Liver (tissue), 9 donors: ENCODE results near the gene NUB1. TPM values are rescaled to one million over a fixed set of nuclear protein-coding genes. Genes with fewer than 3 reads are reported as not detected.

ENCODE experiments used
- DNase-seq: peaks from one replicate; pipeline ENCODE4 v3.0.0-alpha.2; 2017; ENCODE audit warnings: low spot score
- H3K27ac ChIP-seq, 2 donors: one replicate each; pipeline ENCODE4 v1.7.0; 2013; ENCODE audit warnings: inconsistent platforms in 2 of 2, low read length in 2 of 2, control low read depth in 1 of 2, low read depth in 1 of 2, mild to moderate bottlenecking in 1 of 2
- H3K27me3 ChIP-seq, 4 donors: one replicate each; pipeline versions ENCODE4 v1.6.1 to v1.7.0; 2013; ENCODE audit warnings: low read length in 3 of 4, inconsistent platforms in 1 of 4, mild to moderate bottlenecking in 1 of 4, moderate library complexity in 1 of 4; ENCODE audit not compliant: control insufficient read depth in 4 of 4, insufficient read depth in 4 of 4
- H3K36me3 ChIP-seq, 4 donors: one replicate each; pipeline versions ENCODE4 v1.6.1 to v1.7.0; 2013; ENCODE audit warnings: low read length in 3 of 4, mild to moderate bottlenecking in 3 of 4, low read depth in 1 of 4, moderate library complexity in 1 of 4; ENCODE audit not compliant: control insufficient read depth in 4 of 4, insufficient read depth in 3 of 4
- H3K4me1 ChIP-seq, 4 donors: one replicate each; pipeline versions ENCODE4 v1.6.1 to v1.7.0; 2013; ENCODE audit warnings: low read length in 3 of 4, mild to moderate bottlenecking in 3 of 4, moderate library complexity in 1 of 4; ENCODE audit not compliant: control insufficient read depth in 4 of 4, insufficient read depth in 4 of 4
- H3K4me3 ChIP-seq, 3 donors: one replicate each; pipeline versions ENCODE4 v1.6.1 to v1.7.0; 2013; ENCODE audit warnings: low read length in 3 of 3, control low read depth in 1 of 3, low read depth in 1 of 3, mild to moderate bottlenecking in 1 of 3
- H3K9ac ChIP-seq, 2 donors: one replicate each; pipeline ENCODE4 v1.7.0; 2013; ENCODE audit warnings: low read length in 2 of 2, mild to moderate bottlenecking in 2 of 2, moderate library complexity in 2 of 2, control low read depth in 1 of 2, low read depth in 1 of 2
- H3K9me3 ChIP-seq, 4 donors: one replicate each; pipeline versions ENCODE4 v1.6.1 to v1.7.0; 2013; ENCODE audit warnings: low read length in 3 of 4; ENCODE audit not compliant: control insufficient read depth in 4 of 4
- EGR1 ChIP-seq, 2 donors: IDR thresholded peaks; 2 replicates each; pipeline ENCODE4 v1.6.1; 2016 to 2018; ENCODE audit warnings: antibody characterized with exemption in 2 of 2, low read depth in 2 of 2
- FOXA1 ChIP-seq: IDR thresholded peaks from 2 replicates; pipeline ENCODE4 v1.6.1; 2016; ENCODE audit warnings: antibody characterized with exemption
- FOXA2 ChIP-seq: IDR thresholded peaks from 2 replicates; pipeline ENCODE4 v1.6.1; 2016; ENCODE audit warnings: antibody characterized with exemption
- HNF4A ChIP-seq, 2 donors: conservative IDR thresholded peaks; 2 replicates each; pipeline ENCODE4 v1.6.1; 2016; ENCODE audit warnings: antibody characterized with exemption in 2 of 2, mild to moderate bottlenecking in 2 of 2
- NR2F2 ChIP-seq: IDR thresholded peaks from 2 replicates; pipeline ENCODE4 v1.6.1; 2016; ENCODE audit warnings: antibody characterized with exemption
- RAD21 ChIP-seq, 2 donors: IDR thresholded peaks; 2 replicates each; pipeline ENCODE4 v1.6.1; 2016; ENCODE audit warnings: antibody characterized with exemption in 2 of 2, mild to moderate bottlenecking in 2 of 2
- RXRA ChIP-seq, 2 donors: IDR thresholded peaks; 2 replicates each; pipeline ENCODE4 v1.6.1; 2017 to 2018; ENCODE audit warnings: antibody characterized with exemption in 2 of 2, mild to moderate bottlenecking in 1 of 2
- SP1 ChIP-seq: IDR thresholded peaks from 2 replicates; pipeline ENCODE4 v1.6.1; 2018; ENCODE audit warnings: antibody characterized with exemption, mild to moderate bottlenecking
- TAF1 ChIP-seq: conservative IDR thresholded peaks from 2 replicates; pipeline ENCODE4 v1.6.1; 2016; ENCODE audit warnings: antibody characterized with exemption, mild to moderate bottlenecking
- YY1 ChIP-seq: IDR thresholded peaks from 2 replicates; pipeline ENCODE4 v1.6.1; 2016; ENCODE audit warnings: antibody characterized with exemption, mild to moderate bottlenecking
- WGBS: extraction: QIAGEN DNeasy Blood & Tissue Kit; methylation state at CpG from one replicate; pipeline ENCODE4 v1.1.7; 2013; 5-methylcytosine and 5-hydroxymethylcytosine counted together
- polyA plus RNA-seq, 2 donors: library from polyadenylated mRNA; stranded (reverse) in 1 of 2; unstranded in 1 of 2; fragments of 200-250 nt in 1 of 2; fragments of >200 nt in 1 of 2; fragmentation: Nextera tagmentation in 1 of 2; extraction: Ambion mirVana in 1 of 2; gene quantifications; one replicate each; pipeline versions ENCODE4 v1.2.1 to v1.2.3, GENCODE V29; 2013 to 2015
- total RNA-seq, 2 donors: library from RNA; depleted of rRNA; stranded (reverse); fragments of >200 nt; gene quantifications; one replicate each; pipeline ENCODE4 v1.2.3, GENCODE V29; 2014
- TF ChIP-seq, protein P1 (sequence below): IDR thresholded peaks from 2 replicates; pipeline ENCODE4 v1.6.1; 2016; ENCODE audit warnings: antibody characterized with exemption
- TF ChIP-seq, protein P2 (sequence below): IDR thresholded peaks from 2 replicates; pipeline ENCODE4 v1.6.1; 2016; ENCODE audit warnings: antibody characterized with exemption
- TF ChIP-seq, protein P3 (sequence below): fragments of 150-350 bp; IDR thresholded peaks from 2 replicates; pipeline ENCODE4 v1.5.1; 2017; ENCODE audit warnings: improper control_type of control experiment, low read depth, low read length; ENCODE audit not compliant: missing input control
- TF ChIP-seq, protein P4 (sequence below): IDR thresholded peaks from 2 replicates; pipeline ENCODE4 v1.6.1; 2016; ENCODE audit warnings: antibody characterized with exemption, mild to moderate bottlenecking
- donor health status: healthy.
- donor health status: healthy.
- donor health status: healthy.
- donor health status: healthy.
- donor health status: healthy.

NUB1 gene
- total and polyA plus RNA-seq, 4 donors, result 14.0 to 27.9 (median 18.8) TPM

DNA sequence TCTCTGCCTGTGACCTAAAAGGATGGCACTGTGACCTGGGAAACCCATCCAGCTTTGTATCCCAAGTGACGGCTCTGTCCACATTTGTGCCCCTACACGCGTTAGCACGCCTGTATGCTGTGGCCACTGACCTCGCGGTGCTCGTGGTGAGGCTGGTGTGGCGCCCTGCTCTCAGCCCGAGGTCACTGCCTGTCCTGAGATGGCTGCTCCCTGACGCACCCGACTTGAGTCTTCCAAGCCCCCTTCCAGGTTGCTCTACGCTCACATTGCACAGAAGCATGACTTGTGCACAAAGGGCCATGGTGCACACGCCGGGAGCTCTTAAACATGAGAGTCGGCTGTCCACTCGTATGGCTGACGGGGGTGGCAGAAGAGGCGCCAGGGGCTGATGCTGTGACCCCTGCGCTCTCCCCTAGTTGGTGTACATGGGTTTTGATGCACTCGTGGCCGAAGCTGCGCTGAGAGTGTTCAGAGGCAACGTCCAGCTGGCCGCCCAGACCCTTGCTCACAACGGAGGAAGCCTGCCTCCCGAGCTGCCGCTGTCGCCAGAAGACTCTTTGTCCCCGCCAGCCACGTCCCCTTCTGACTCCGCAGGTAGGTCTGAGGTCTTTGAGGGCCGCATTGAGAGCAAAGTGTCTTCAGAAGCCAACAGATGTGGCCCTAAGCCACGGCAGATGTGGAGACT, 34.7 kb downstream of the NUB1 start:
- TF ChIP-seq RAD21 (IDR thresholded peaks at IDR 0.05), result no peak
- no peak for DNase-seq
- H3K4me1 ChIP-seq, result peaks cover 0 to 5% (median 2%) of the 10 kb centered on the region in 4 donors
- no peak overlapping the region for H3K27ac ChIP-seq
- no peak overlapping the region for H3K9ac ChIP-seq
- H3K27me3 ChIP-seq, result no peaks in the 10 kb centered on the region
- H3K4me3 ChIP-seq, result no peak overlapping the region
- H3K9me3 ChIP-seq, result no peaks in the 10 kb centered on the region
- WGBS, result 96% methylated on average over 33 of the region's 33 CpGs
- H3K36me3 ChIP-seq, result peaks cover 3 to 51% (median 34%) of the 10 kb centered on the region in 4 donors

DNA sequence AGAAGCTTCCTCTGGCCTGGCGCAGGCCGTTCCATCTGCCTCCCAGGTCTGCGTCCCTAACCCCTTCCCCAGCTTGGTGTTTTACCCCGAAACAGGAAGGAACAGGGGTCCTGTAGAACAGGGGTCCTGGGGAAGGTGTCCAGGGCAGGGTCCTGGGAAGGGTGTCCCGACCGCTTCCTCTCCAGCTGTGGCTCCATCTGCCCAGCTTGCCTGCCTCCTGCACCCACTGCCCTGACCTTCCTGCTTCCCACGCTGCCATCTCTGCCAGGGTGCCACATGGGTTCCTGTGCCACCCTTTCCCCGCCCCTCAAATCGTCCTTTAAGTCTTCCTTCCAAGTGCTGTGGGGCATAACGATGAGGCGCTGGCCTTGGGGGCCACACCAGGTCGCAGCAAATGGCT, 35.8 kb downstream of the NUB1 start:
- Histone ChIP-seq H3K9ac (no peak overlapping the region), H3K9me3 (no peaks in the 10 kb centered on the region), H3K27me3 (peaks cover 0 to 2% (median 0%) of the 10 kb centered on the region in 4 donors), H3K4me1 (peaks cover 2 to 12% (median 6%) of the 10 kb centered on the region in 4 donors), H3K4me3 (no peak overlapping the region), H3K36me3 (peaks cover 3 to 48% (median 28%) of the 10 kb centered on the region in 4 donors), H3K27ac (no peak overlapping the region)
- 94% methylated on average over 12 of the region's 12 CpGs for WGBS
- DNase-seq, result no peak
- TF ChIP-seq HNF4A (conservative IDR thresholded peaks at IDR 0.05) (no peak), SP1 (no peak), RAD21 (IDR thresholded peaks at IDR 0.05) (no peak), FOXA2 (no peak), TAF1 (no peak), RXRA (IDR thresholded peaks at IDR 0.05) (no peak), YY1 (no peak), FOXA1 (no peak), EGR1 (IDR thresholded peaks at IDR 0.05; ENCODE audit: low read depth in 2 of 2) (no peak), NR2F2 (no peak)
- TF ChIP-seq, protein P1, sequence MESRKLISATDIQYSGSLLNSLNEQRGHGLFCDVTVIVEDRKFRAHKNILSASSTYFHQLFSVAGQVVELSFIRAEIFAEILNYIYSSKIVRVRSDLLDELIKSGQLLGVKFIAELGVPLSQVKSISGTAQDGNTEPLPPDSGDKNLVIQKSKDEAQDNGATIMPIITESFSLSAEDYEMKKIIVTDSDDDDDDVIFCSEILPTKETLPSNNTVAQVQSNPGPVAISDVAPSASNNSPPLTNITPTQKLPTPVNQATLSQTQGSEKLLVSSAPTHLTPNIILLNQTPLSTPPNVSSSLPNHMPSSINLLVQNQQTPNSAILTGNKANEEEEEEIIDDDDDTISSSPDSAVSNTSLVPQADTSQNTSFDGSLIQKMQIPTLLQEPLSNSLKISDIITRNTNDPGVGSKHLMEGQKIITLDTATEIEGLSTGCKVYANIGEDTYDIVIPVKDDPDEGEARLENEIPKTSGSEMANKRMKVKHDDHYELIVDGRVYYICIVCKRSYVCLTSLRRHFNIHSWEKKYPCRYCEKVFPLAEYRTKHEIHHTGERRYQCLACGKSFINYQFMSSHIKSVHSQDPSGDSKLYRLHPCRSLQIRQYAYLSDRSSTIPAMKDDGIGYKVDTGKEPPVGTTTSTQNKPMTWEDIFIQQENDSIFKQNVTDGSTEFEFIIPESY, result no peak
- TF ChIP-seq, protein P2, sequence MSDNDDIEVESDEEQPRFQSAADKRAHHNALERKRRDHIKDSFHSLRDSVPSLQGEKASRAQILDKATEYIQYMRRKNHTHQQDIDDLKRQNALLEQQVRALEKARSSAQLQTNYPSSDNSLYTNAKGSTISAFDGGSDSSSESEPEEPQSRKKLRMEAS, result no peak
- TF ChIP-seq, protein P3, sequence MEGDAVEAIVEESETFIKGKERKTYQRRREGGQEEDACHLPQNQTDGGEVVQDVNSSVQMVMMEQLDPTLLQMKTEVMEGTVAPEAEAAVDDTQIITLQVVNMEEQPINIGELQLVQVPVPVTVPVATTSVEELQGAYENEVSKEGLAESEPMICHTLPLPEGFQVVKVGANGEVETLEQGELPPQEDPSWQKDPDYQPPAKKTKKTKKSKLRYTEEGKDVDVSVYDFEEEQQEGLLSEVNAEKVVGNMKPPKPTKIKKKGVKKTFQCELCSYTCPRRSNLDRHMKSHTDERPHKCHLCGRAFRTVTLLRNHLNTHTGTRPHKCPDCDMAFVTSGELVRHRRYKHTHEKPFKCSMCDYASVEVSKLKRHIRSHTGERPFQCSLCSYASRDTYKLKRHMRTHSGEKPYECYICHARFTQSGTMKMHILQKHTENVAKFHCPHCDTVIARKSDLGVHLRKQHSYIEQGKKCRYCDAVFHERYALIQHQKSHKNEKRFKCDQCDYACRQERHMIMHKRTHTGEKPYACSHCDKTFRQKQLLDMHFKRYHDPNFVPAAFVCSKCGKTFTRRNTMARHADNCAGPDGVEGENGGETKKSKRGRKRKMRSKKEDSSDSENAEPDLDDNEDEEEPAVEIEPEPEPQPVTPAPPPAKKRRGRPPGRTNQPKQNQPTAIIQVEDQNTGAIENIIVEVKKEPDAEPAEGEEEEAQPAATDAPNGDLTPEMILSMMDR, result no peak
- TF ChIP-seq, protein P4, sequence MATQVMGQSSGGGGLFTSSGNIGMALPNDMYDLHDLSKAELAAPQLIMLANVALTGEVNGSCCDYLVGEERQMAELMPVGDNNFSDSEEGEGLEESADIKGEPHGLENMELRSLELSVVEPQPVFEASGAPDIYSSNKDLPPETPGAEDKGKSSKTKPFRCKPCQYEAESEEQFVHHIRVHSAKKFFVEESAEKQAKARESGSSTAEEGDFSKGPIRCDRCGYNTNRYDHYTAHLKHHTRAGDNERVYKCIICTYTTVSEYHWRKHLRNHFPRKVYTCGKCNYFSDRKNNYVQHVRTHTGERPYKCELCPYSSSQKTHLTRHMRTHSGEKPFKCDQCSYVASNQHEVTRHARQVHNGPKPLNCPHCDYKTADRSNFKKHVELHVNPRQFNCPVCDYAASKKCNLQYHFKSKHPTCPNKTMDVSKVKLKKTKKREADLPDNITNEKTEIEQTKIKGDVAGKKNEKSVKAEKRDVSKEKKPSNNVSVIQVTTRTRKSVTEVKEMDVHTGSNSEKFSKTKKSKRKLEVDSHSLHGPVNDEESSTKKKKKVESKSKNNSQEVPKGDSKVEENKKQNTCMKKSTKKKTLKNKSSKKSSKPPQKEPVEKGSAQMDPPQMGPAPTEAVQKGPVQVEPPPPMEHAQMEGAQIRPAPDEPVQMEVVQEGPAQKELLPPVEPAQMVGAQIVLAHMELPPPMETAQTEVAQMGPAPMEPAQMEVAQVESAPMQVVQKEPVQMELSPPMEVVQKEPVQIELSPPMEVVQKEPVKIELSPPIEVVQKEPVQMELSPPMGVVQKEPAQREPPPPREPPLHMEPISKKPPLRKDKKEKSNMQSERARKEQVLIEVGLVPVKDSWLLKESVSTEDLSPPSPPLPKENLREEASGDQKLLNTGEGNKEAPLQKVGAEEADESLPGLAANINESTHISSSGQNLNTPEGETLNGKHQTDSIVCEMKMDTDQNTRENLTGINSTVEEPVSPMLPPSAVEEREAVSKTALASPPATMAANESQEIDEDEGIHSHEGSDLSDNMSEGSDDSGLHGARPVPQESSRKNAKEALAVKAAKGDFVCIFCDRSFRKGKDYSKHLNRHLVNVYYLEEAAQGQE, result no peak
